ENCODE results near the gene SHC2. TPM values are rescaled to one million over a fixed set of nuclear protein-coding genes. Genes with fewer than 3 reads are reported as not detected.

SHC2 gene
- polyA plus RNA-seq, 1 of the 3 experiments (the other 2 are of a cell fraction) = 0.64 TPM

DNA sequence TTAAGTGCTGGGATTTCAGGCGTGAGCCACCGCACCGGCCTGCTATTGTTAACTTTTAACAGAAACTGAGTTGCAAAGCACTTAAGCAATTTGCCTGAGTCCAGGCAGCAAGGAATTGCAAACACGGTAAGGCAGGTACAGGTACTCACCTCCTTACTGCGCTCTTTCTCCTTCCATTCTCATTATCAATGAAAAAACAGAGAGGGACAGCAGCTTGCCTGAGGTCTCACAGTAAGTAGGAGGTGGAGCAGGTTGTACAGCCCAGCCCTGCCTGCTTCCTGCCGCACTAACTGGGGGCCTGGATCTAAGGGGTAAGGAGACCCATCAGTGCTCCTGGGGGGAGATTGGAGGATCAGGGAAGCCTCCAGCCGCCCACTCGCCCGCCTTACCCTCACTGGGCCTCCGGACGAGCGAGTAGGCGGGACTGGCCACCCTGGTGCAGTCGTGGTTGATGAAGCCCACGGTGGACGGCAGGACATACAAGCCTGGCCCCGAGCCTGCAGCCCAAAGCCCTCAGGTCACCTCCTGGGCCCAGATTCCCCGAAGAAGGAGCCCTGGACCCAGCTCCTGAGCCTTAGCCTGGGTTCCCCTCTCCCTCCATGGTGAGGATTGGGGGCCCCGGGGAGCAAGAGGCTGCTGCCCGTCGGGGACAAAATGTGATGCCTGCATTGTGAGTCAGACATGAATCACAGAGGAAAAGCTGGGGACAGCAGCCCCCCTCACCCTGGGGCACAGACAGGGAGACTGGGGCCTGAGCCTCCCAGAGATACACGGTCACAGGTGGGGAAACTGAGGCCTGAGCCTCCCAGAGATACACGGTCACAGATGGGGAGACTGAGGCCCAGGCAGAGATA lies 11.4 kb upstream of the SHC2 start:
- Histone ChIP-seq H3K27ac (ENCODE audit: low read depth in 2 of 2, low read length in 1 of 2) (no peak overlapping the region), H3K9me3 (no peaks in the 10 kb centered on the region), H3K4me1 (ENCODE audit: control insufficient read depth in 1 of 2, insufficient read depth in 2 of 2, low read depth in 1 of 2, low read length in 1 of 2) (no peaks in the 10 kb centered on the region), H3K27me3 (ENCODE audit: insufficient read depth) (no peaks in the 10 kb centered on the region), H3K9ac (no peak overlapping the region), H3K79me2 (ENCODE audit: insufficient read depth) (no peaks in the 10 kb centered on the region), H3K4me2 (no peak overlapping the region), H3K4me3 (ENCODE audit: low read depth in 2 of 2, low read length in 1 of 2) (no peak overlapping the region), H3K36me3 (replicated peaks in 1 of 2; ENCODE audit: control insufficient read depth in 1 of 2, insufficient read depth in 2 of 2, low read length in 1 of 2) (no peaks in the 10 kb centered on the region), H2AFZ (ENCODE audit: low read depth) (no peak overlapping the region), H3F3A (replicated peaks; ENCODE audit: insufficient read depth) (no peaks in the 10 kb centered on the region), H4K20me1 (ENCODE audit: insufficient read depth) (no peaks in the 10 kb centered on the region), H3K9me2 (no peaks in the 10 kb centered on the region)
- POLR2A ChIA-PET = no interaction called here
- TF ChIP-seq, protein P1, sequence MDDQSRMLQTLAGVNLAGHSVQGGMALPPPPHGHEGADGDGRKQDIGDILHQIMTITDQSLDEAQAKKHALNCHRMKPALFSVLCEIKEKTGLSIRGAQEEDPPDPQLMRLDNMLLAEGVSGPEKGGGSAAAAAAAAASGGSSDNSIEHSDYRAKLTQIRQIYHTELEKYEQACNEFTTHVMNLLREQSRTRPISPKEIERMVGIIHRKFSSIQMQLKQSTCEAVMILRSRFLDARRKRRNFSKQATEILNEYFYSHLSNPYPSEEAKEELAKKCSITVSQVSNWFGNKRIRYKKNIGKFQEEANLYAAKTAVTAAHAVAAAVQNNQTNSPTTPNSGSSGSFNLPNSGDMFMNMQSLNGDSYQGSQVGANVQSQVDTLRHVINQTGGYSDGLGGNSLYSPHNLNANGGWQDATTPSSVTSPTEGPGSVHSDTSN (IDR thresholded peaks at IDR 0.05) = no peak
- no peak for TF ChIP-seq EP300 (IDR thresholded peaks at IDR 0.05; ENCODE audit: borderline replicate concordance in 1 of 2, low read depth in 1 of 2, low read length in 1 of 2)
- TF ChIP-seq JUND (IDR thresholded peaks at IDR 0.05) = no peak
- DNase-seq = no peak
- CTCF ChIA-PET = interaction anchor here (0.5 kb wide), 1 partner anchor 89 kb away, joined by 3 read pairs; no protein-coding TSS in a partner anchor
- 73% methylated on average over 18 of the region's 23 CpGs for WGBS (ENCODE audit: low lambda C conversion rate)

DNA sequence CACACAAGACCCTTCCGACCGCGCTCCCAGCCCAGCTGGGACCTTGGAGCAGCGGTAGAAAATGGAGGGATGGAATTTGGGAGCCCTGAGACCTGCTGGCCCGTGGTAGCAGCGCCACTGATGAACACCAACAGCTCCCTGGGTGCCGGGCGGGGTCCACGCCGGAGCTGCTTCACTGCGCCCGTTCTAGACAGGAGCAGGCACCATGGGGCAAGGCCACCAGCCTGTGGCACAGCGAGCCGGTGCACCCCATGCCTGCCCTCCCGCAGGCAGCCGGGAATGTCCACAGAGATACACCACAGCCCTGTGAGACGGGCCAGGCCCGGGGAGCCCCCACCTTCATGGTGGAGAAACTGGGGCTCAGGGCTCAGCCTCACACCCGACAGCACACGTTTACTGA lies 9.9 kb upstream of the SHC2 start:
- no peak overlapping the region for H2AFZ ChIP-seq (ENCODE audit: low read depth)
- H3K4me2 ChIP-seq = no peak overlapping the region
- H3K27ac ChIP-seq (ENCODE audit: low read depth in 2 of 2, low read length in 1 of 2) = no peak overlapping the region
- H3F3A ChIP-seq (replicated peaks; ENCODE audit: insufficient read depth) = no peaks in the 10 kb centered on the region
- no peaks in the 10 kb centered on the region for H4K20me1 ChIP-seq (ENCODE audit: insufficient read depth)
- no peaks in the 10 kb centered on the region for H3K36me3 ChIP-seq (replicated peaks in 1 of 2; ENCODE audit: control insufficient read depth in 1 of 2, insufficient read depth in 2 of 2, low read length in 1 of 2)
- H3K9me3 ChIP-seq = no peaks in the 10 kb centered on the region
- H3K4me3 ChIP-seq (ENCODE audit: low read depth in 2 of 2, low read length in 1 of 2) = no peak overlapping the region
- POLR2A ChIA-PET = no interaction called here
- H3K9me2 ChIP-seq = no peaks in the 10 kb centered on the region
- TF ChIP-seq, protein P2, sequence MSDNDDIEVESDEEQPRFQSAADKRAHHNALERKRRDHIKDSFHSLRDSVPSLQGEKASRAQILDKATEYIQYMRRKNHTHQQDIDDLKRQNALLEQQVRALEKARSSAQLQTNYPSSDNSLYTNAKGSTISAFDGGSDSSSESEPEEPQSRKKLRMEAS (IDR thresholded peaks at IDR 0.05; ENCODE audit: low read depth) = no peak
- TF ChIP-seq, protein P3, sequence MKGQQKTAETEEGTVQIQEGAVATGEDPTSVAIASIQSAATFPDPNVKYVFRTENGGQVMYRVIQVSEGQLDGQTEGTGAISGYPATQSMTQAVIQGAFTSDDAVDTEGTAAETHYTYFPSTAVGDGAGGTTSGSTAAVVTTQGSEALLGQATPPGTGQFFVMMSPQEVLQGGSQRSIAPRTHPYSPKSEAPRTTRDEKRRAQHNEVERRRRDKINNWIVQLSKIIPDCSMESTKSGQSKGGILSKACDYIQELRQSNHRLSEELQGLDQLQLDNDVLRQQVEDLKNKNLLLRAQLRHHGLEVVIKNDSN (IDR thresholded peaks at IDR 0.05; ENCODE audit: borderline replicate concordance, low read depth) = no peak
- TF ChIP-seq EP300 (IDR thresholded peaks at IDR 0.05; ENCODE audit: borderline replicate concordance in 1 of 2, low read depth in 1 of 2, low read length in 1 of 2) = no peak
- TF ChIP-seq SIN3A (IDR thresholded peaks at IDR 0.05; ENCODE audit: borderline replicate concordance, low read depth, low read length) = no peak
- TF ChIP-seq MXI1 (IDR thresholded peaks at IDR 0.05; ENCODE audit: low read depth, low read length) = no peak
- no peak for TF ChIP-seq GATA2 (CRISPR knock-in tag; IDR thresholded peaks at IDR 0.05)
- TF ChIP-seq, protein P4, sequence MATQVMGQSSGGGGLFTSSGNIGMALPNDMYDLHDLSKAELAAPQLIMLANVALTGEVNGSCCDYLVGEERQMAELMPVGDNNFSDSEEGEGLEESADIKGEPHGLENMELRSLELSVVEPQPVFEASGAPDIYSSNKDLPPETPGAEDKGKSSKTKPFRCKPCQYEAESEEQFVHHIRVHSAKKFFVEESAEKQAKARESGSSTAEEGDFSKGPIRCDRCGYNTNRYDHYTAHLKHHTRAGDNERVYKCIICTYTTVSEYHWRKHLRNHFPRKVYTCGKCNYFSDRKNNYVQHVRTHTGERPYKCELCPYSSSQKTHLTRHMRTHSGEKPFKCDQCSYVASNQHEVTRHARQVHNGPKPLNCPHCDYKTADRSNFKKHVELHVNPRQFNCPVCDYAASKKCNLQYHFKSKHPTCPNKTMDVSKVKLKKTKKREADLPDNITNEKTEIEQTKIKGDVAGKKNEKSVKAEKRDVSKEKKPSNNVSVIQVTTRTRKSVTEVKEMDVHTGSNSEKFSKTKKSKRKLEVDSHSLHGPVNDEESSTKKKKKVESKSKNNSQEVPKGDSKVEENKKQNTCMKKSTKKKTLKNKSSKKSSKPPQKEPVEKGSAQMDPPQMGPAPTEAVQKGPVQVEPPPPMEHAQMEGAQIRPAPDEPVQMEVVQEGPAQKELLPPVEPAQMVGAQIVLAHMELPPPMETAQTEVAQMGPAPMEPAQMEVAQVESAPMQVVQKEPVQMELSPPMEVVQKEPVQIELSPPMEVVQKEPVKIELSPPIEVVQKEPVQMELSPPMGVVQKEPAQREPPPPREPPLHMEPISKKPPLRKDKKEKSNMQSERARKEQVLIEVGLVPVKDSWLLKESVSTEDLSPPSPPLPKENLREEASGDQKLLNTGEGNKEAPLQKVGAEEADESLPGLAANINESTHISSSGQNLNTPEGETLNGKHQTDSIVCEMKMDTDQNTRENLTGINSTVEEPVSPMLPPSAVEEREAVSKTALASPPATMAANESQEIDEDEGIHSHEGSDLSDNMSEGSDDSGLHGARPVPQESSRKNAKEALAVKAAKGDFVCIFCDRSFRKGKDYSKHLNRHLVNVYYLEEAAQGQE (IDR thresholded peaks at IDR 0.05; ENCODE audit: low read depth, low read length) = no peak
- no peak for TF ChIP-seq TCF12 (IDR thresholded peaks at IDR 0.05)
- no peak for TF ChIP-seq JUND (IDR thresholded peaks at IDR 0.05)
- TF ChIP-seq GABPA (IDR thresholded peaks at IDR 0.05; ENCODE audit: low read depth) = no peak
- no peak for TF ChIP-seq CHD2 (IDR thresholded peaks at IDR 0.05; ENCODE audit: low read length, partially characterized antibody)
- TF ChIP-seq RFX5 (IDR thresholded peaks at IDR 0.05; ENCODE audit: low read length) = no peak
- H3K27me3 ChIP-seq (ENCODE audit: insufficient read depth) = no peaks in the 10 kb centered on the region
- H3K4me1 ChIP-seq (ENCODE audit: control insufficient read depth in 1 of 2, insufficient read depth in 2 of 2, low read depth in 1 of 2, low read length in 1 of 2) = no peaks in the 10 kb centered on the region
- no peaks in the 10 kb centered on the region for H3K79me2 ChIP-seq (ENCODE audit: insufficient read depth)
- no peak overlapping the region for H3K9ac ChIP-seq
- no peak for DNase-seq
- WGBS (ENCODE audit: low lambda C conversion rate) = 74% methylated on average over 12 of the region's 20 CpGs
- CTCF ChIA-PET = interaction anchor here (0.6 kb wide), 1 partner anchor 65 kb away, joined by 3 read pairs; no protein-coding TSS in a partner anchor
